ENCODE results near the gene KCNJ16.

- TF ChIP-seq YY1 (IDR thresholded peaks at IDR 0.05; ENCODE audit: insufficient read depth, insufficient read length) = no peak
- TF ChIP-seq ZNF274 (IDR thresholded peaks at IDR 0.05; ENCODE audit: low read depth, low read length) = no peak
Observed at GRCh38 chr17:70184770-70185169, 109.7 kb downstream of the KCNJ16 start.

Measured in NT2/D1 (cell line).